ENCODE results near the gene TMEM150B. TPM values are rescaled to one million over a fixed set of nuclear protein-coding genes. Genes with fewer than 3 reads are reported as not detected.

Gene TMEM150B
- total and polyA plus RNA-seq, 2 of the 13 experiments (the other 11 are each of a cell fraction or from before 2014, with no cell fraction given), result 1.3 to 1.8 TPM

DNA sequence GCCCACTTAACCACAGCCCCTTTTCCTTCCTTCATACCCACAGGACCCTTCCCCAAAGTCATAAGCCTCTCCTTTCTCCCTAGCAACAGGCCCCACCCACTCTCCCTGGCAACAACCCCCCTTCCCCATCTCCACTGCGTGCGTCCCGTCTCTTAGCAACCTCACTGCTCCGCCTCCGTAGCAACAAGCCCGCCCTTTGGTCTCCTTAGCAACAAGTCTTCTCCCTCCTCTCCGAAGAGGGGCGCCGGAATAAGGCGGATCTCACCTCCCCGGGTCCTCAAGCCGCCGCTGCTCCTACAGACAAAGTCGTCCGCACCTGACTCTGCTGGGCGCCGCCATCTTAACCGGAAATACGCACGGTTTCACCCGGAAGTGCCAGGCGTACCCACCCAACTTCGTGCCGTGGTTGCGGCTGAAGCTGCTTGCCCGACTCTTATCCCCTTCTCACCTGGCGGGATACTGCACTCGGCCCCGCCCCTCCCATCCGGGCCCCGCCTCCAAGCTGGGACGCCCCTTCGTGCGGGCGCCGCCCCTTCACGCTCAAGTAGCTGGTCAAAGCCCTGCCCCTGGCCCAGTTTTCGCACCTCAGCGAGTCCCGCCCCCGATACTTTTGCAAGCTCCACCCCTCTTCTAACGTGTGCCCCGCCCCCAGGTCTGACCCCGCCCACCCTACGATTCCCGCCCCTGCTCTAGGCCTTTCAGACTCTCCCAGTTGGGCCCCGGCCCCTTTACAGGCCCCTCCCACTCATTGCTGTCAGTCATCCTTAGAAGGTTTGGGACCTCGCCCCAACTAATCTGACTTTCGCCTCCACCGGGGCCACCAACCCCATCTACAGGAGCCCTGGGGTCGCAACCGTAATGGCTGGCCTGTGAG lies 45.1 kb downstream of the TMEM150B start, which contains the start of gene HSPBP1 (continued):
- TF ChIP-seq, protein P1, sequence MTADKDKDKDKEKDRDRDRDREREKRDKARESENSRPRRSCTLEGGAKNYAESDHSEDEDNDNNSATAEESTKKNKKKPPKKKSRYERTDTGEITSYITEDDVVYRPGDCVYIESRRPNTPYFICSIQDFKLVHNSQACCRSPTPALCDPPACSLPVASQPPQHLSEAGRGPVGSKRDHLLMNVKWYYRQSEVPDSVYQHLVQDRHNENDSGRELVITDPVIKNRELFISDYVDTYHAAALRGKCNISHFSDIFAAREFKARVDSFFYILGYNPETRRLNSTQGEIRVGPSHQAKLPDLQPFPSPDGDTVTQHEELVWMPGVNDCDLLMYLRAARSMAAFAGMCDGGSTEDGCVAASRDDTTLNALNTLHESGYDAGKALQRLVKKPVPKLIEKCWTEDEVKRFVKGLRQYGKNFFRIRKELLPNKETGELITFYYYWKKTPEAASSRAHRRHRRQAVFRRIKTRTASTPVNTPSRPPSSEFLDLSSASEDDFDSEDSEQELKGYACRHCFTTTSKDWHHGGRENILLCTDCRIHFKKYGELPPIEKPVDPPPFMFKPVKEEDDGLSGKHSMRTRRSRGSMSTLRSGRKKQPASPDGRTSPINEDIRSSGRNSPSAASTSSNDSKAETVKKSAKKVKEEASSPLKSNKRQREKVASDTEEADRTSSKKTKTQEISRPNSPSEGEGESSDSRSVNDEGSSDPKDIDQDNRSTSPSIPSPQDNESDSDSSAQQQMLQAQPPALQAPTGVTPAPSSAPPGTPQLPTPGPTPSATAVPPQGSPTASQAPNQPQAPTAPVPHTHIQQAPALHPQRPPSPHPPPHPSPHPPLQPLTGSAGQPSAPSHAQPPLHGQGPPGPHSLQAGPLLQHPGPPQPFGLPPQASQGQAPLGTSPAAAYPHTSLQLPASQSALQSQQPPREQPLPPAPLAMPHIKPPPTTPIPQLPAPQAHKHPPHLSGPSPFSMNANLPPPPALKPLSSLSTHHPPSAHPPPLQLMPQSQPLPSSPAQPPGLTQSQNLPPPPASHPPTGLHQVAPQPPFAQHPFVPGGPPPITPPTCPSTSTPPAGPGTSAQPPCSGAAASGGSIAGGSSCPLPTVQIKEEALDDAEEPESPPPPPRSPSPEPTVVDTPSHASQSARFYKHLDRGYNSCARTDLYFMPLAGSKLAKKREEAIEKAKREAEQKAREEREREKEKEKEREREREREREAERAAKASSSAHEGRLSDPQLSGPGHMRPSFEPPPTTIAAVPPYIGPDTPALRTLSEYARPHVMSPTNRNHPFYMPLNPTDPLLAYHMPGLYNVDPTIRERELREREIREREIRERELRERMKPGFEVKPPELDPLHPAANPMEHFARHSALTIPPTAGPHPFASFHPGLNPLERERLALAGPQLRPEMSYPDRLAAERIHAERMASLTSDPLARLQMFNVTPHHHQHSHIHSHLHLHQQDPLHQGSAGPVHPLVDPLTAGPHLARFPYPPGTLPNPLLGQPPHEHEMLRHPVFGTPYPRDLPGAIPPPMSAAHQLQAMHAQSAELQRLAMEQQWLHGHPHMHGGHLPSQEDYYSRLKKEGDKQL (CRISPR knock-in tag; IDR thresholded peaks at IDR 0.05; ENCODE audit: low read depth), result no peak
- TF ChIP-seq RAD21 (CRISPR knock-in tag; IDR thresholded peaks at IDR 0.05) (peak; percentile 10; the same call in 1 of the 2 replicates), ZBTB2 (CRISPR knock-in tag; IDR thresholded peaks at IDR 0.05; ENCODE audit: low read depth) (0 out of 2 replicates have a peak, but pooled peaks have one; percentile 38), CCDC6 (CRISPR knock-in tag; IDR thresholded peaks at IDR 0.05) (0 out of 2 replicates have a peak, but pooled peaks have one; percentile 42), ZIK1 (CRISPR knock-in tag; IDR thresholded peaks at IDR 0.05; ENCODE audit: borderline replicate concordance, low read depth) (no peak), ZHX2 (IDR thresholded peaks at IDR 0.05; ENCODE audit: low read depth) (peak; percentile 71), ZHX2 (CRISPR knock-in tag; IDR thresholded peaks at IDR 0.05; ENCODE audit: borderline replicate concordance) (no peak), ZNF784 (CRISPR knock-in tag; IDR thresholded peaks at IDR 0.05; ENCODE audit: borderline replicate concordance) (no peak), ZFYVE20 (CRISPR knock-in tag; IDR thresholded peaks at IDR 0.05; ENCODE audit: borderline replicate concordance, low read depth) (no peak), KDM4B (CRISPR knock-in tag; IDR thresholded peaks at IDR 0.05) (no peak), RBM39 (IDR thresholded peaks at IDR 0.05; ENCODE audit: low read depth, low read length, poor library complexity, severe bottlenecking) (peak; percentile 53)
- TF ChIP-seq, protein P2, sequence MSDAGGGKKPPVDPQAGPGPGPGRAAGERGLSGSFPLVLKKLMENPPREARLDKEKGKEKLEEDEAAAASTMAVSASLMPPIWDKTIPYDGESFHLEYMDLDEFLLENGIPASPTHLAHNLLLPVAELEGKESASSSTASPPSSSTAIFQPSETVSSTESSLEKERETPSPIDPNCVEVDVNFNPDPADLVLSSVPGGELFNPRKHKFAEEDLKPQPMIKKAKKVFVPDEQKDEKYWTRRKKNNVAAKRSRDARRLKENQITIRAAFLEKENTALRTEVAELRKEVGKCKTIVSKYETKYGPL (CRISPR knock-in tag; IDR thresholded peaks at IDR 0.05), result no peak

All from HepG2 (cell line).